GM13977 (cell line): Measurements from ENCODE around the gene SLC30A9.

Experiments used
- DNase-seq: peaks from one replicate; pipeline ENCODE4 v3.0.0; 2012; ENCODE audit warnings: low spot score
- in situ Hi-C: fragments of 300-500 bp; cut with MboI; formaldehyde crosslinking; loops from one replicate; pipeline ENCODE4 v1.12.0; 2022; ENCODE audit warnings: low sequenced_read_pairs, low pct_unique_long_range_greater_than_20kb, mixed read lengths, inconsistent platforms; ENCODE audit not compliant: unreplicated experiment
- TF ChIP-seq, protein P1 (sequence below): IDR thresholded peaks from 2 replicates; pipeline ENCODE4 v1.5.1; 2012; ENCODE audit warnings: mild to moderate bottlenecking, control low read depth; ENCODE audit not compliant: insufficient read depth; ENCODE audit errors: extremely low read depth, missing control alignments

SLC30A9 gene

DNA sequence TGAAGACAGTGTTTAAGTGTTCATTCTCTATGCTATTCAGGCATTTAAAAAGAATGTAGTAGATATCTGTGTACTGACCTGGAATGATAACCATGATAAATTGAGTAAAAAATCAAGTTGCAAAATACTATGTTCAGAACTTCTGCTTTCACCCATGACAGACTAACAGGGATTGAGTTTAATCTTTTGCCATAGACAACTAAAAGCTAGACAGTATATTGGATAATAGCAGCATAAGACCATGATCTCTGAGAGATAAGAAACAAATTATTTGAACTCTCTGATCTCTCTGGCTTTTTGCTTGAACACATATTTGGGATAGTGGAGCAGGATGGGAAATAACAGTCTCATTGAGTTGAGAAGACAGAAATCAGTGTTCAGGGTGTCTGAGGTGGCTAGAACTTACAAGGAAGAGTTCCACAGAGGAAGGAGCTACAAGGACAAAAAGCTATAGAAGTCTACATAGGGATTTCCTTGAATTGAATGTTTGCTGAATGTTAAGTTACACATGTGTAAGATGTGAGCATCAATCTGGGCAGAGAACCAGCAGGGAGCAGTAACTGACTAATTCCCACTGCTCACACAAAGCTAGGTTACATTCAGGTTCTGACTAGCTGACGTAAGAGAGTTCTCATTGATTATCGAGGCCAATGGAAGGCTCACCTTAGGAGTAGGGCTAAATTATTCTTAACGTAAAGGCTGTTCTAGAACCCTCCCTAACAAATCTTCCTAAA lies 60.4 kb downstream of the SLC30A9 start:
- no peak for DNase-seq
- in situ Hi-C loops, result no loop called here
- TF ChIP-seq, protein P1, sequence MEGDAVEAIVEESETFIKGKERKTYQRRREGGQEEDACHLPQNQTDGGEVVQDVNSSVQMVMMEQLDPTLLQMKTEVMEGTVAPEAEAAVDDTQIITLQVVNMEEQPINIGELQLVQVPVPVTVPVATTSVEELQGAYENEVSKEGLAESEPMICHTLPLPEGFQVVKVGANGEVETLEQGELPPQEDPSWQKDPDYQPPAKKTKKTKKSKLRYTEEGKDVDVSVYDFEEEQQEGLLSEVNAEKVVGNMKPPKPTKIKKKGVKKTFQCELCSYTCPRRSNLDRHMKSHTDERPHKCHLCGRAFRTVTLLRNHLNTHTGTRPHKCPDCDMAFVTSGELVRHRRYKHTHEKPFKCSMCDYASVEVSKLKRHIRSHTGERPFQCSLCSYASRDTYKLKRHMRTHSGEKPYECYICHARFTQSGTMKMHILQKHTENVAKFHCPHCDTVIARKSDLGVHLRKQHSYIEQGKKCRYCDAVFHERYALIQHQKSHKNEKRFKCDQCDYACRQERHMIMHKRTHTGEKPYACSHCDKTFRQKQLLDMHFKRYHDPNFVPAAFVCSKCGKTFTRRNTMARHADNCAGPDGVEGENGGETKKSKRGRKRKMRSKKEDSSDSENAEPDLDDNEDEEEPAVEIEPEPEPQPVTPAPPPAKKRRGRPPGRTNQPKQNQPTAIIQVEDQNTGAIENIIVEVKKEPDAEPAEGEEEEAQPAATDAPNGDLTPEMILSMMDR, result no peak

DNA sequence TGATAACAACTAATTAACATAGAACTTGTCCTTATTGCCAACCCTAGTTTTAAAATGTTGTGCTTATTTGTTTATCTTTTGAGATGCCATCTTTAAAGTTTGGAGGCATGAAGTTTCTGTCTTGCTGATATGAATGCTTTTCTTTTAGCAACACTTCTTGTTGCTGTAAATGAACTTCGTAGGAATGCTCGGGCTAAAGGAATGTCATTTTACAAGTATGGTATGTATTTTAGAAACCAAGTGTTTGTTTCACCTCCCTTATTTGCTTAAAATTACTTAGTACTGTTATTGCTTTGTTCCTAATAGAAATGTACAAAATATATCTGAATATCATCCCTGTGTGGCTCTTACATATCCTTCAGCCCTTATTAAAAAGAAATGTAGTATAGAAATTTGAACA lies 76.1 kb downstream of the SLC30A9 start:
- TF ChIP-seq, protein P1, result no peak
- no peak for DNase-seq
- in situ Hi-C loops, result no loop called here

DNA sequence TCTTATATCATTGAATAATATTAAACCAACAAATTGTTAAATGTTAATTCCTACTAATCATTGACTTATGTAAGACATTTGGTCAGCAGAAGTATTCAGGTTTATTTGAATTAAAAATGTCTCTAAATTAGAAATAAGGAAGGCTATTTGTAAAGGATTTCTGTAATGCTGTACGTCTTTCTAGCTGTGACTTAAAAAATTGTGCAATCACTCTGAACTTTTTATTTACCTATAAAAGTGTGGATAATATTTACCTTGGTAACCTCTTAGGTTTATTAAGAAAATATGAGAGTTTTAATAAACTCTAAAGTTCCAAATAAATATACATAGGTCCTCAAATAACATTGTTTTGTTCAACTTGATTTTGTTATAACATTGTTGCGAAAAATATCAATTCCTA lies 76.9 kb downstream of the SLC30A9 start:
- no peak for DNase-seq
- in situ Hi-C loops, result no loop called here
- TF ChIP-seq, protein P1, result no peak

DNA sequence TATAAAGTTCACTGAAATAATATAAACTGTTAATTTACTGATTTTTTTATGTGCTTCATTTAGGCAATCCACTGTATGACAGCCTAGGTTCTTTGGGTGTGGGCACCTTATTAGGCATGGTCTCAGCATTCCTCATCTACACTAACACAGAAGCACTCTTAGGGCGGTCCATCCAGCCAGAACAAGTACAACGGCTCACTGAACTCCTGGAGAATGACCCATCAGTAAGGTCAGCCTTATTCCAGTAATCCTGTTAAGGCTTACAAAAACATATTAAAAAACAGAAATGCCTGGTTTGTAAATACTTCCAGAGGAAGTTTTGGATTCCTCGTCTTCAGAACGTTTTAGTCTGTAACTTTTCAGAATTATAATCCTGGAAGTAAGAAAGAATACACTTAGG lies 80.1 kb downstream of the SLC30A9 start:
- no peak for DNase-seq
- in situ Hi-C loops, result no loop called here
- TF ChIP-seq, protein P1, result no peak

DNA sequence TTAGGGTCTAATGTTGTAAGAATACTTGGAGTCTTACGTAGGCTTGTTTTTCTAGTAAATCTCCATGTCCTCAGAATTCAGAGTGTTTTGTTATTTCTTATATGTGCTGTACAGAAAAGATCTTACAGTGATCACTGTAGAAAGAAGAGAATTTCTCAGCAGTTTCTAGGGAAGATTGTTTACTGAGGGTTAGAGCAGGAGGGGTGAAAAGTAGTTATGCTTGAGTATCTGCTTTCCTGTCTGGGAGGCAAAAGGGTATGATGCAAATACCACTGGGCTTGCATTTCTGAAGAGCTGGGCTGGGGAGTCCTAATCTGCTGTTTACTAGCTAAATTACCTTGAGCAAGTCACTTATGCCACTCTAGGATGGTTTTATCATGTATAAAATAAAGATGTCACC lies 84.0 kb downstream of the SLC30A9 start:
- in situ Hi-C loops, result no loop called here
- TF ChIP-seq, protein P1, result no peak

DNA sequence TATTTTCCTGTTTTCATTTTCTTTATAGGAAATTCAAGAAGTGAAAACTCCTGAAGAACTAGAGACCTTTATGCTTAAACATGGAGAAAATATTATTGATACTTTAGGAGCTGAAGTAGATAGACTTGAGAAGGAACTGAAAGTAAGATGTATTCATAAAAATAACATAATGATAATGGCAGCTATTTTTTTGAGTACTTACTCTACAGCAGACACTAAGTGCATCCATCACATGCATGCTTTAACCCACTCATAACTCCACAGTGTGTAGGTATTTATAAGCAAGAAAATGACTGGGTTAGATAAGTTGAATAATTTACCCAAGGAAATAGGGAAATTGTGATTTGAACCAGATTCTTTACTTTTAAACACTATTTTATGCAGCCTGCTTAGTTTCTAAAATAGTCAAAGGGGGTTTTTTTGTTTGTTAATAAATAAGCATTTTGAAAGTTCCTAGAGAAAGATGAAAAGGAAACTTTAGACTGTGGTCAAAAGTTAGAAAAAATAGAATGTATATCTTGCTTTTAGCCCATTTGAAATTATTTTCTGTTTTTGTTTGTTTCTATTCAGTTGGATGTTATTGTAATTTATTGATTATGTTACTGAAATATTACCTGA lies 88.0 kb downstream of the SLC30A9 start:
- in situ Hi-C loops, result no loop called here
- DNase-seq, result peak; percentile 56
- TF ChIP-seq, protein P1, result no peak

More for the DNA sequence above, 84.0 kb downstream of the SLC30A9 start:
- DNase-seq, result no peak
